OCI-LY3 (cell line): Measurements from ENCODE around the gene RPP14.

ENCODE experiments used
- H2AFZ ChIP-seq: fragments of 200-600, 300-600 bp; shearing (Covaris generic); 2 replicates; pipeline ENCODE4 v1.6.0; 2014; ENCODE audit warnings: antibody characterized with exemption, low read depth, low read length
- H3K27ac ChIP-seq: fragments of 200-600, 300-600 bp; sonication (generic); 2 replicates; pipeline ENCODE4 v1.5.1; 2014; ENCODE audit warnings: mild to moderate bottlenecking, low read length, moderate library complexity, mixed read lengths
- H3K27me3 ChIP-seq: fragments of 200-600, 300-600 bp; sonication (generic); 2 replicates; pipeline ENCODE4 v1.6.1; 2014; ENCODE audit warnings: low read depth, low read length, mixed read lengths
- H3K36me3 ChIP-seq: fragments of 200-600, 300-600 bp; sonication (generic); replicated peaks from 2 replicates; pipeline ENCODE3; 2014; ENCODE audit warnings: low read depth, low read length, mixed read lengths
- H3K4me1 ChIP-seq: fragments of 300-600, 200-600 bp; sonication (generic); 2 replicates; pipeline ENCODE4 v1.6.1; 2014; ENCODE audit warnings: low read length, mixed read lengths
- H3K4me2 ChIP-seq: fragments of 200-600, 300-600 bp; sonication (generic); 2 replicates; pipeline ENCODE4 v1.6.1; 2014; ENCODE audit warnings: low read length, mixed read lengths
- H3K4me3 ChIP-seq: fragments of 300-600, 200-600 bp; sonication (generic); 2 replicates; pipeline ENCODE4 v1.5.1; 2014; ENCODE audit warnings: antibody characterized with exemption, mild to moderate bottlenecking, low read length, moderate library complexity
- H3K79me2 ChIP-seq: fragments of 300-600, 200-600 bp; shearing (Covaris generic); 2 replicates; pipeline ENCODE4 v1.6.1; 2014; ENCODE audit warnings: mild to moderate bottlenecking, low read length, mixed read lengths
- H3K9ac ChIP-seq: fragments of 300-600, 200-600 bp; shearing (Covaris generic); 2 replicates; pipeline ENCODE4 v1.6.0; 2014; ENCODE audit warnings: mild to moderate bottlenecking, low read length, moderate library complexity
- H3K9me3 ChIP-seq: fragments of 200-600, 300-600 bp; shearing (Covaris generic); 2 replicates; pipeline ENCODE4 v1.6.1; 2014; ENCODE audit warnings: low read length, mixed read lengths; ENCODE audit not compliant: insufficient read depth
- H4K20me1 ChIP-seq: fragments of 200-600, 300-600 bp; sonication (generic); 2 replicates; pipeline ENCODE4 v1.6.1; 2016; ENCODE audit warnings: low read length, mixed read lengths; ENCODE audit not compliant: insufficient read depth
- CTCF ChIP-seq: fragments of 200-600, 300-600 bp; sonication (generic); IDR thresholded peaks from 2 replicates; pipeline ENCODE4 v1.5.1; 2014; ENCODE audit warnings: antibody characterized with exemption, low read length, low read depth
- EZH2phosphoT487 ChIP-seq: fragments of 200-600 bp; shearing (Covaris generic); IDR thresholded peaks from 2 replicates; pipeline ENCODE4 v1.6.1; 2018; ENCODE audit warnings: antibody characterized with exemption, mixed run types, low read depth

Gene RPP14

DNA sequence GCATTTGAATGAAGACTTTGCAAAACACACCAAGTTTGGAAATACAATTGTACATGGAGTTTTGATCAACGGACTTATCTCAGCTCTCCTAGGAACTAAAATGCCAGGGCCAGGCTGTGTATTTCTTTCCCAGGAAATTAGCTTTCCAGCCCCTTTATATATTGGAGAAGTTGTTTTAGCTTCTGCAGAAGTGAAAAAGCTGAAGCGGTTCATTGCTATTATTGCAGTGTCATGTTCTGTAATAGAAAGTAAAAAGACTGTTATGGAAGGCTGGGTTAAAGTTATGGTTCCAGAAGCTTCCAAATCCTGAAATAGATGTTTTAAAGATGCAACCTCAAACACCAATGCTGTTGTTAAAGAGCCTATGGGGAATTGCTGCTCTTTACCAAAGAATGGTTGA, 11.8 kb downstream of the RPP14 start:
- Histone ChIP-seq H3K36me3 (peaks cover 52% of the 10 kb centered on the region), H3K4me1 (no peaks in the 10 kb centered on the region), H3K79me2 (peaks cover 7% of the 10 kb centered on the region), H3K4me2 (no peak overlapping the region), H3K9ac (no peak overlapping the region), H3K4me3 (no peak overlapping the region), H4K20me1 (0 out of 2 replicates have a peak, but pooled peaks cover 3% of the 10 kb centered on the region), H2AFZ (no peak overlapping the region), H3K27ac (no peak overlapping the region), H3K9me3 (no peaks in the 10 kb centered on the region), H3K27me3 (no peaks in the 10 kb centered on the region)
- TF ChIP-seq EZH2phosphoT487 (no peak), CTCF (no peak)

DNA sequence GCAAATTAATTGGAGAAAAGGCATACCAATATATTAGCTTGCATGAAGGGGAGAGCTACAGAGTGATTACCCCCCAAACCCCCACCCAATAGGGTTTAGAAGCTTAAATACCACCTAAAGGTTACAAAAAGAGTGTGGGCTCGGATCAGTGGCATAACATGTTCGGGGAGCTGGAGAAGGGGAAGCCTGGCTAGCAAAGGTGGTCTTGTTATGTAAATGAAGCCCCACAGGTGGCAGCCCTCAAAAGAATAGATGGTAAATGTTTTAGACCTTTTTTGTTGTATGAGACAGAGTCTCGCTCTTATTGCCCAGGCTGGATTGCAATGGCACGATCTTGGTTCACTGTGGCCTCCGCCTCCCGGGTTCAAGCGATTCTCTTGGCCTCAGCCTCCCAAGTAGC, 15.7 kb downstream of the RPP14 start:
- Histone ChIP-seq H4K20me1 (0 out of 2 replicates have a peak, but pooled peaks cover 3% of the 10 kb centered on the region), H3K4me1 (no peaks in the 10 kb centered on the region), H3K4me3 (no peak overlapping the region), H2AFZ (no peak overlapping the region), H3K9ac (no peak overlapping the region), H3K4me2 (no peak overlapping the region), H3K79me2 (no peaks in the 10 kb centered on the region), H3K27ac (no peak overlapping the region), H3K36me3 (peaks cover 30% of the 10 kb centered on the region), H3K9me3 (no peaks in the 10 kb centered on the region), H3K27me3 (no peaks in the 10 kb centered on the region)
- no peak for TF ChIP-seq CTCF
- no peak for TF ChIP-seq EZH2phosphoT487

- Histone ChIP-seq H3K79me2 (no peaks in the 10 kb centered on the region), H3K4me2 (no peak overlapping the region), H3K27me3 (no peaks in the 10 kb centered on the region), H3K4me3 (no peak overlapping the region), H3K9me3 (no peaks in the 10 kb centered on the region), H2AFZ (no peak overlapping the region), H3K36me3 (peaks cover 20% of the 10 kb centered on the region), H4K20me1 (0 out of 2 replicates have a peak, but pooled peaks cover 3% of the 10 kb centered on the region), H3K4me1 (no peaks in the 10 kb centered on the region), H3K9ac (no peak overlapping the region), H3K27ac (no peak overlapping the region)
- TF ChIP-seq EZH2phosphoT487 (no peak), CTCF (no peak)
Observed at GRCh38 chr3:58322793-58323192, 16.7 kb downstream of the RPP14 start.

- no peak overlapping the region for H2AFZ ChIP-seq
- H3K9ac ChIP-seq = no peak overlapping the region
- H3K4me2 ChIP-seq = no peak overlapping the region
- TF ChIP-seq CTCF = no peak
- no peak for TF ChIP-seq EZH2phosphoT487
- no peak overlapping the region for H3K27ac ChIP-seq
- no peak overlapping the region for H3K4me3 ChIP-seq
- no peaks in the 10 kb centered on the region for H3K4me1 ChIP-seq
- H3K9me3 ChIP-seq = no peaks in the 10 kb centered on the region
- no peaks in the 10 kb centered on the region for H3K27me3 ChIP-seq
- H4K20me1 ChIP-seq = 0 out of 2 replicates have a peak, but pooled peaks cover 3% of the 10 kb centered on the region
- H3K79me2 ChIP-seq = no peaks in the 10 kb centered on the region
- peaks cover 14% of the 10 kb centered on the region for H3K36me3 ChIP-seq
Observed at GRCh38 chr3:58323529-58324390, 17.7 kb downstream of the RPP14 start.
